ENCODE measurements around the gene MUC6.

MUC6 gene

DNA sequence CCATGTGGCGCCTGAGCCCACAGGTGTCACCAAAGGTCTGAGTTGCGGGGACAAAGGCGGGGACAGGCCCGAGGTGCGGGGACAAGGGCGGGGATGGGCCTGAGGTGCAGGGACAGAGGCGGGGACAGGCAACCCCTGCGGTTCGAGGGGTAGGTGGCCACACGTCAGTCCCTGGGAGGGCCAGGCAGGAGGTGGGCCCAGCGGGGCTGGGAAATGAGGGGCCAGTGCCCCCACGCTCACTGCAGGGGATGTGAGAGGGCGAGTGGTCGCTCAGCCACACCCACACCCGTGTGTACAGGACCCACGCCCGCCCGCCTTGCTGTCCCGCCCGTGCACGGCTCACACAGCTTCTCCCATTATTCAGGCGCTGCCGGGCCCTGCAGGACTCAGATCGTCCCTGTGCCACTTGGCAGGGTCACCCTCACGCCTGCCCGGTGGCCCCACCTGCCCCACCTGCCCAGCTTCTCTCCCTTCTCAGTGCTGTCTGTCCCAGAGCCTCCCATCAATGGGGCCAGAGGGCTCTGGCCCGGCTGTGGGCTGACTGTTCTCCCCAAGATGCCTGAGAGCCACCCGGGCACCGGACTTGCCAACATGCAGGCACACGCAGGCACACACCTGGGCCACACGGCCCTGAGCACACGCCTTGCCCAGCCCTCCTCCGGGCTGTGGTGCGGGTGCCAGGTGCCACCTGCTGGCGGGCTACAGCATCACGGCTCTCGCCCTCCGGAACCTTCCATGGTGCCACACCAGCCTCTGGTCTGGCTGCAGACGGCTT lies 14.2 kb upstream of the MUC6 start:
- H3K4me3 ChIP-seq (ENCODE audit: low read depth, low read length): no peak overlapping the region
- TF ChIP-seq, protein P1, sequence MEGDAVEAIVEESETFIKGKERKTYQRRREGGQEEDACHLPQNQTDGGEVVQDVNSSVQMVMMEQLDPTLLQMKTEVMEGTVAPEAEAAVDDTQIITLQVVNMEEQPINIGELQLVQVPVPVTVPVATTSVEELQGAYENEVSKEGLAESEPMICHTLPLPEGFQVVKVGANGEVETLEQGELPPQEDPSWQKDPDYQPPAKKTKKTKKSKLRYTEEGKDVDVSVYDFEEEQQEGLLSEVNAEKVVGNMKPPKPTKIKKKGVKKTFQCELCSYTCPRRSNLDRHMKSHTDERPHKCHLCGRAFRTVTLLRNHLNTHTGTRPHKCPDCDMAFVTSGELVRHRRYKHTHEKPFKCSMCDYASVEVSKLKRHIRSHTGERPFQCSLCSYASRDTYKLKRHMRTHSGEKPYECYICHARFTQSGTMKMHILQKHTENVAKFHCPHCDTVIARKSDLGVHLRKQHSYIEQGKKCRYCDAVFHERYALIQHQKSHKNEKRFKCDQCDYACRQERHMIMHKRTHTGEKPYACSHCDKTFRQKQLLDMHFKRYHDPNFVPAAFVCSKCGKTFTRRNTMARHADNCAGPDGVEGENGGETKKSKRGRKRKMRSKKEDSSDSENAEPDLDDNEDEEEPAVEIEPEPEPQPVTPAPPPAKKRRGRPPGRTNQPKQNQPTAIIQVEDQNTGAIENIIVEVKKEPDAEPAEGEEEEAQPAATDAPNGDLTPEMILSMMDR (IDR thresholded peaks at IDR 0.05; ENCODE audit: borderline replicate concordance, insufficient read depth, low read depth, low read length): peak; percentile 97

DNA sequence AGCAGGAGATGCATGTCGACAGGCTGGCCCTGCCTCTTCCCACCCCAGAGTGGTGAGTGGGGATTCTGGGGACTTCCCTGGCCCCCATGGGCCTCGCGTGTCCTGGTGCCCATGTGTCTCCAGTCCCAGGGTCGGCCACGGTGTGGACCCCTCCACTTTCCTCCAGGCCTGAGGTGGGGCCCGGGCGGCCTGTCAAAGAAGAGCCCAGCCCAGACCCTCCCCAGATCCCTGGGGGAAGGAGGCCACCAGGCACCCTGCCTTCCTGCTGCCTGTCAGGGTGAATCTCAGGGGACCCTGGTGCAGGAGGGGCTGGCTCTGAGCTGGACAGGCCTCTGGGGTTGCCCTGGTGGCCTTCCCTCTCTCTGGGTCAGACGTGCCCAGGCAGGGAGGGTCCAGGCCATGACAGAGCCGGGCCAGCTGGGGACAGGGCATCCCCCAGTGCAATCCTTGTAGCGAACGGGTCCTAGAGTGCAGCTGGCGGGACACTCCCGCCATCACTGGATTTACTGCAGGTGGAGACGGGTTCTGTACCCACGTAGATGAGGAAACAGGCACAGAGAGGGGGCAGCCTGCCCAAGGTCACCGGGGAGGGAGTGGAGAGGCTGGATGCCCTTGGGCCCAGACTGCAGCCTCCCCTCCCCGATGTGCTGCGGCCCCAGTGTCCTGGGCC lies 13.5 kb upstream of the MUC6 start:
- no peak overlapping the region for H3K4me3 ChIP-seq (ENCODE audit: low read depth, low read length)
- TF ChIP-seq, protein P1 (IDR thresholded peaks at IDR 0.05; ENCODE audit: borderline replicate concordance, insufficient read depth, low read depth, low read length): no peak

DNA sequence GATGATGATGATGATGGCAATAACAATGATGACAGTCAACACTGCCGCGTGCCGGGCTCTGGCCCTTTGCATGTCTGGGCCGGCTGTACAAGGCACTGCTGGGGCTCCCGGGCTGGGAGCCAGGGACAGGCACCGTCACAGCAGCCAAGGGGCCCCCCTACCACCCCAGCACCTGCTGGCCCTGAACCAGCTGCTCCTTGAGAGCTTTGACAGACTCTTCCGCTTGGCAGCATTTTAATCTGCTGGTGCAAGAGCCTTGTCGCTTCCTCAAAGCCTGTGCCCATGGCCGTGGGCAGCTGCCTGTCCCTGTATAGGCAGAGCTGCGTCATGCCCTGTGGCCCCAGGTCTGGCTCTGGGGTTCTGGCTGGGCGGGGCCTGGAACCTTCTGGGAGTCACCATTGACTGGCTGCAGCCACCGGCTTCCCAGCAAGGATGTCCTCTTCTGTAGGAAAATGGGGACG lies 12.9 kb upstream of the MUC6 start:
- TF ChIP-seq, protein P1 (IDR thresholded peaks at IDR 0.05; ENCODE audit: borderline replicate concordance, insufficient read depth, low read depth, low read length): no peak
- no peak overlapping the region for H3K4me3 ChIP-seq (ENCODE audit: low read depth, low read length)

DNA sequence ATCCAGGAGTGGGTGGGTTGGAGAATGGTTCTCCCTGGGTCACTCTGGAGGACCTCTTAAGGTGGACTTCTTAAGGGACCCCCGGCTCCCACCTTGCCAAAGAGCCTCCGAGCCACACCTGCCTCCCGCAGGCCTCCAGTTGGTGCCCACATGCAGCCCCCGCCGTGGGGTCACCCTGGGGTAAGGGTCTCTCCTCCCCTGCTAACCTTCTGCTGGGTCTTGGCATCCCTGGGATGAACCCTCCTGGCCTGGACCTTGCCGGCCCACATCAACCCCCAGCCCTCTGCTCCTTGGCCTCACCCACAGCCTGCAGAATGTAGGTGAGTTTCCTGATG lies 12.5 kb upstream of the MUC6 start:
- TF ChIP-seq, protein P1 (IDR thresholded peaks at IDR 0.05; ENCODE audit: borderline replicate concordance, insufficient read depth, low read depth, low read length): no peak
- no peak overlapping the region for H3K4me3 ChIP-seq (ENCODE audit: low read depth, low read length)

DNA sequence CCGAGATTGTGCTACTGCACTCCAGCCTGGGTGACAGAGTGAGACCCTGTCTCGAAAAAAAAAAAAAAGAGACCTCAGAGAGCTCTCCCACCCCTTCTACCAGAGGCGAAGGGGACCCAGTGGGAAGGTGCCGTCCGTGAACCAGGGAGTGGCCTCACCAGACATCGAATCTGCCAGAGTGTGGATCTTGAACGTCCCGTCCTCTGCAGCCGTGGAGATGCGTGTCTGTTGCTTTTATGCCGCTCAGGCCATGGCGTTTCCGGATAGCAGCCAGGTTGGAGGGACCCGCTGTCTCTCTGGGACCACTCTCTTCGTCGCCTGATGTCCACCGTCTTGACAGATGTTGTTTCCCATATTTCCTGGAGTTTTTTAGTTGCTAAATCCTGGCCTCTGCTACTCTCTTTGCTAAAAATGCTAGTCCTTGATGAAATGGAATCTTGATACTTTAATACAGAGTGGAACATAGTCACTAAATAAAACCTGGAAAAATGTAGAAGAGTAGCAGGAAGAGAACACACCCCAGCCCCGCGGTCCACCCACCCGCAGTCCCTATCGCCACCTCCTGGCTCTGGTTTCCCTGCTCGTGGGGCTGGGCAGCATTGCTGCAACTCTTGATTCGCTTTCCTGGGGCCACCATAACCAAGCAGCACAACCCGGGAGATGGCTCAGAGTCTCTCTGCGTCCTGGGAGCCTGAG lies 12.0 kb upstream of the MUC6 start:
- no peak overlapping the region for H3K4me3 ChIP-seq (ENCODE audit: low read depth, low read length)
- TF ChIP-seq, protein P1 (IDR thresholded peaks at IDR 0.05; ENCODE audit: borderline replicate concordance, insufficient read depth, low read depth, low read length): no peak

DNA sequence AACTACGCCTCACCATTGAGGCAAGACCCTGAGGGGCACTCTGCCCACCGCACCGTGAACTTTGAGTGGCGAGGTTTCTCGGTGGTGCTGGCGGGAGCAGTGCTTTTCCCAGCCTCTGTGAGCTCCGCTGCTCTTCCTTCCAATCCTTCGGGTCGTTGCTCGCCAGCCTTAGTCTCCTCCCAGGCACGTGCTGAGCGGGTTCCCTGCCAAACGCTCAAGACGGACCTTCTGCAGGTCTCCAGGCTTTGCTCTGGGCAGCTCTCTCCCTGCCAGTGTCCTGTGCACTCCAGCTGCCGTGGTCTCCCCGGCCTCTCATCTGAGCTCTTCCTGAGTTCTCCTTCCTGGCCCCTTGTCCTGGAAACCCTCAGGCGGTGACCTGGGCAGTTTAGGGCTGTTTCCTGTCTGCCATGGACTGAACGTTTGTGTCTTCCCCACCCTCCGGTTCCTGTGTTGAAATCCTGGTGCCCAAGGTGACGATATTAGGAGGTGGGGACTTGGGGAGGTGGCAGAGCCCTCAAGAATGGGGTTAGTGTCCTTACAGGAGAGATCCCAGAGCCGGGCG lies 11.2 kb upstream of the MUC6 start:
- H3K4me3 ChIP-seq (ENCODE audit: low read depth, low read length): no peak overlapping the region
- TF ChIP-seq, protein P1 (IDR thresholded peaks at IDR 0.05; ENCODE audit: borderline replicate concordance, insufficient read depth, low read depth, low read length): no peak
